WTC11 (cell line): ENCODE data around the gene ARL10. TPM values are rescaled to one million over a fixed set of nuclear protein-coding genes. Genes with fewer than 3 reads are reported as not detected.

Source experiments
- ATAC-seq: fragments of 200-7000 bp; cut with Tn5 transposase; 2 replicates; pipeline ENCODE4 v1.10.0; 2021; ENCODE audit warnings: mild to moderate bottlenecking, moderate library complexity
- CTCF ChIA-PET: fragments of 300-600 bp; sonication (Branson Sonifier 250); formaldehyde crosslinking; loops from one replicate; lab custom pipeline; 2021; ENCODE audit warnings: antibody characterized with exemption; lab: Charles Lee
- POLR2A ChIA-PET: fragments of 350-600 bp; sonication (Branson Sonifier 250); formaldehyde crosslinking; loops from one replicate; lab custom pipeline; 2021; ENCODE audit warnings: antibody characterized with exemption; lab: Charles Lee
- DNase-seq: peaks from one replicate; pipeline ENCODE4 v3.0.0; 2021; ENCODE audit warnings: low spot score
- H3K27ac Mint-ChIP-seq: 2 replicates; pipeline ENCODE4 v1.8.0; 2021; ENCODE audit warnings: mixed read lengths
- H3K27me3 Mint-ChIP-seq: 2 replicates; pipeline ENCODE4 v1.8.0; 2021; ENCODE audit warnings: low read depth, mild to moderate bottlenecking, moderate library complexity, mixed read lengths
- H3K36me3 Mint-ChIP-seq: 2 replicates; pipeline ENCODE4 v1.8.0; 2021; ENCODE audit warnings: mixed read lengths
- H3K4me1 Mint-ChIP-seq: 2 replicates; pipeline ENCODE4 v1.8.0; 2022; ENCODE audit warnings: mixed read lengths
- H3K4me3 Mint-ChIP-seq: 2 replicates; pipeline ENCODE4 v1.8.0; 2021; ENCODE audit warnings: mild to moderate bottlenecking, moderate library complexity, mixed read lengths
- H3K9me3 Mint-ChIP-seq: 2 replicates; pipeline ENCODE4 v1.8.0; 2021; ENCODE audit warnings: mixed read lengths
- CBFB ChIP-seq: sonication (generic); formaldehyde crosslinking; IDR thresholded peaks from 2 replicates; pipeline ENCODE4 v1.8.1; 2022; ENCODE audit warnings: mild to moderate bottlenecking, low read depth, missing genetic modification reagents
- CREM ChIP-seq: sonication (generic); formaldehyde crosslinking; IDR thresholded peaks from 2 replicates; pipeline ENCODE4 v1.8.1; 2022; ENCODE audit warnings: mild to moderate bottlenecking, missing genetic modification reagents, moderate library complexity
- EMX1 ChIP-seq: fragments of 250-450 bp; sonication (Bioruptor Pico); IDR thresholded peaks from 2 replicates; pipeline ENCODE4 v1.8.0; 2021; ENCODE audit warnings: mild to moderate bottlenecking
- FOXK1 ChIP-seq: sonication (generic); formaldehyde crosslinking; IDR thresholded peaks from 2 replicates; pipeline ENCODE4 v1.8.0; 2022; ENCODE audit warnings: mild to moderate bottlenecking, moderate library complexity, missing genetic modification reagents
- GRHL2 ChIP-seq: fragments of 250-450 bp; sonication (Bioruptor Pico); IDR thresholded peaks from 2 replicates; pipeline ENCODE4 v1.8.0; 2022; ENCODE audit warnings: mild to moderate bottlenecking, moderate library complexity; ENCODE audit not compliant: insufficient replicate concordance, severe bottlenecking
- IRF2 ChIP-seq: sonication (generic); formaldehyde crosslinking; IDR thresholded peaks from 2 replicates; pipeline ENCODE4 v1.8.0; 2022; ENCODE audit warnings: low read depth, missing genetic modification reagents, borderline replicate concordance
- JAZF1 ChIP-seq: fragments of 250-450 bp; sonication (Bioruptor Pico); IDR thresholded peaks from 2 replicates; pipeline ENCODE4 v1.9.0; 2021; ENCODE audit warnings: moderate library complexity, mild to moderate bottlenecking, inconsistent platforms
- MXD4 ChIP-seq: fragments of 250-450 bp; sonication (Bioruptor Pico); IDR thresholded peaks from 2 replicates; pipeline ENCODE4 v1.8.0; 2021; ENCODE audit warnings: mild to moderate bottlenecking, moderate library complexity, borderline replicate concordance
- OVOL2 ChIP-seq: fragments of 250-450 bp; sonication (Bioruptor Pico); IDR thresholded peaks from 2 replicates; pipeline ENCODE4 v1.9.0; 2021; ENCODE audit warnings: mild to moderate bottlenecking, borderline replicate concordance
- PRRX2 ChIP-seq: fragments of 250-450 bp; sonication (Bioruptor Pico); IDR thresholded peaks from 2 replicates; pipeline ENCODE4 v1.8.0; 2021; ENCODE audit warnings: mild to moderate bottlenecking
- SMAD4 ChIP-seq: sonication (generic); formaldehyde crosslinking; IDR thresholded peaks from 2 replicates; pipeline ENCODE4 v1.8.0; 2022; ENCODE audit warnings: mild to moderate bottlenecking, missing genetic modification reagents
- SOX15 ChIP-seq: fragments of 250-450 bp; sonication (Bioruptor Pico); IDR thresholded peaks from 2 replicates; pipeline ENCODE4 v1.9.0; 2021; ENCODE audit warnings: mild to moderate bottlenecking
- ZNF121 ChIP-seq: sonication (generic); formaldehyde crosslinking; IDR thresholded peaks from 2 replicates; pipeline ENCODE4 v1.8.0; 2023; ENCODE audit warnings: missing genetic modification reagents
- ZNF219 ChIP-seq: sonication (generic); formaldehyde crosslinking; IDR thresholded peaks from 2 replicates; pipeline ENCODE4 v1.8.0; 2023; ENCODE audit warnings: missing genetic modification reagents, mild to moderate bottlenecking, borderline replicate concordance
- ZNF423 ChIP-seq: fragments of 250-450 bp; sonication (Bioruptor Pico); IDR thresholded peaks from 2 replicates; pipeline ENCODE4 v2.1.2; 2022; ENCODE audit warnings: mild to moderate bottlenecking, moderate library complexity
- total RNA-seq: library from RNA; stranded (reverse); gene quantifications from 3 replicates; pipeline ENCODE4 v1.2.3, GENCODE V29; 2021
- TF ChIP-seq, protein P1 (sequence below): sonication (generic); formaldehyde crosslinking; IDR thresholded peaks from 2 replicates; pipeline ENCODE4 v1.8.1; 2023; ENCODE audit warnings: mild to moderate bottlenecking, missing genetic modification reagents
- TF ChIP-seq, protein P2 (sequence below): sonication (generic); formaldehyde crosslinking; IDR thresholded peaks from 2 replicates; pipeline ENCODE4 v1.8.0; 2022; ENCODE audit warnings: mild to moderate bottlenecking, missing genetic modification reagents
- TF ChIP-seq, protein P3 (sequence below): sonication (generic); formaldehyde crosslinking; IDR thresholded peaks from 2 replicates; pipeline ENCODE4 v1.8.1; 2023; ENCODE audit warnings: mild to moderate bottlenecking, missing genetic modification reagents, moderate library complexity

ARL10 gene
- total RNA-seq, 1 experiment from 2014 or later = 6.8 TPM

GRCh38 chr5:176355400-176356178, 9.7 kb upstream of the ARL10 start (continued):
- TF ChIP-seq, protein P1, sequence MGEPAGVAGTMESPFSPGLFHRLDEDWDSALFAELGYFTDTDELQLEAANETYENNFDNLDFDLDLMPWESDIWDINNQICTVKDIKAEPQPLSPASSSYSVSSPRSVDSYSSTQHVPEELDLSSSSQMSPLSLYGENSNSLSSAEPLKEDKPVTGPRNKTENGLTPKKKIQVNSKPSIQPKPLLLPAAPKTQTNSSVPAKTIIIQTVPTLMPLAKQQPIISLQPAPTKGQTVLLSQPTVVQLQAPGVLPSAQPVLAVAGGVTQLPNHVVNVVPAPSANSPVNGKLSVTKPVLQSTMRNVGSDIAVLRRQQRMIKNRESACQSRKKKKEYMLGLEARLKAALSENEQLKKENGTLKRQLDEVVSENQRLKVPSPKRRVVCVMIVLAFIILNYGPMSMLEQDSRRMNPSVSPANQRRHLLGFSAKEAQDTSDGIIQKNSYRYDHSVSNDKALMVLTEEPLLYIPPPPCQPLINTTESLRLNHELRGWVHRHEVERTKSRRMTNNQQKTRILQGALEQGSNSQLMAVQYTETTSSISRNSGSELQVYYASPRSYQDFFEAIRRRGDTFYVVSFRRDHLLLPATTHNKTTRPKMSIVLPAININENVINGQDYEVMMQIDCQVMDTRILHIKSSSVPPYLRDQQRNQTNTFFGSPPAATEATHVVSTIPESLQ = no peak
- TF ChIP-seq ZNF423 (CRISPR knock-in tag) = no peak

GRCh38 chr5:176356179-176356566, 9.1 kb upstream of the ARL10 start:
- H3K9me3 Mint-ChIP-seq = no peaks in the 10 kb centered on the region
- no peak for ATAC-seq
- DNase-seq = no peak
- H3K27ac Mint-ChIP-seq = no peak overlapping the region
- H3K4me3 Mint-ChIP-seq = no peak overlapping the region
- H3K4me1 Mint-ChIP-seq = peaks cover 5% of the 10 kb centered on the region
- peaks cover 60% of the 10 kb centered on the region for H3K36me3 Mint-ChIP-seq
- CTCF ChIA-PET = interaction anchor here (1.1 kb wide), 1 partner anchor 9 kb away, joined by 3 read pairs; no protein-coding TSS in a partner anchor
- H3K27me3 Mint-ChIP-seq = no peaks in the 10 kb centered on the region
- POLR2A ChIA-PET = no interaction called here
- no peak for TF ChIP-seq ZNF219

DNA sequence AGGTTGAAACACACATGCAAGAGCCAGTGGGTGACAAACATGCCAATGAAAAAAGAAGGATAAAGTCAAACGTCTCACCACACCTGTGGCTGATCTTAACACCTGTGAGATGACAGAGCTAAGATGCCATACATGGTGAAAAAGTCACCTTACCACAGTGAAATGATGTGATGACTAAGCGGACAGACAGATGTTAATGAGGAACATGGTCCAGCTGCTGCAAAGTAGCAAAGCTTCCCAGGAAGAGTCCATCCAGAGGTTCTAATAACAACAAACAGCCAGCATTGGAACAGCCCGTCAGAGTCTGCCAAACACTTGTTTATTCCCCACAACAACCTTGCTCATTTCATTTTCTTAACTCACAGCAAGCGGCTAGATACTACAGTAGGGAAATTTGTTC, 5.6 kb upstream of the ARL10 start:
- Mint-ChIP-seq H3K36me3 (peaks cover 30% of the 10 kb centered on the region), H3K27me3 (peaks cover 33% of the 10 kb centered on the region), H3K4me1 (peaks cover 9% of the 10 kb centered on the region), H3K9me3 (no peaks in the 10 kb centered on the region), H3K4me3 (peak overlapping the region; percentile 97), H3K27ac (no peak overlapping the region; the same call in 1 of the 2 replicates)
- ATAC-seq (no peak), DNase-seq (no peak)
- ChIA-PET CTCF (interaction anchor here (0.6 to 0.7 kb wide), 2 partner anchors 46 to 485 kb away, joined by 3 to 4 read pairs; no protein-coding TSS in a partner anchor), POLR2A (interaction anchor here (0.6 kb wide), 1 partner anchor 864 kb away, joined by 4 read pairs; no protein-coding TSS in a partner anchor)
- TF ChIP-seq, protein P2, sequence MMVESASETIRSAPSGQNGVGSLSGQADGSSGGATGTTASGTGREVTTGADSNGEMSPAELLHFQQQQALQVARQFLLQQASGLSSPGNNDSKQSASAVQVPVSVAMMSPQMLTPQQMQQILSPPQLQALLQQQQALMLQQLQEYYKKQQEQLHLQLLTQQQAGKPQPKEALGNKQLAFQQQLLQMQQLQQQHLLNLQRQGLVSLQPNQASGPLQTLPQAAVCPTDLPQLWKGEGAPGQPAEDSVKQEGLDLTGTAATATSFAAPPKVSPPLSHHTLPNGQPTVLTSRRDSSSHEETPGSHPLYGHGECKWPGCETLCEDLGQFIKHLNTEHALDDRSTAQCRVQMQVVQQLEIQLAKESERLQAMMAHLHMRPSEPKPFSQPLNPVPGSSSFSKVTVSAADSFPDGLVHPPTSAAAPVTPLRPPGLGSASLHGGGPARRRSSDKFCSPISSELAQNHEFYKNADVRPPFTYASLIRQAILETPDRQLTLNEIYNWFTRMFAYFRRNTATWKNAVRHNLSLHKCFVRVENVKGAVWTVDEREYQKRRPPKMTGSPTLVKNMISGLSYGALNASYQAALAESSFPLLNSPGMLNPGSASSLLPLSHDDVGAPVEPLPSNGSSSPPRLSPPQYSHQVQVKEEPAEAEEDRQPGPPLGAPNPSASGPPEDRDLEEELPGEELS (CRISPR knock-in tag) = no peak
- TF ChIP-seq FOXK1 (CRISPR knock-in tag) (no peak), IRF2 (CRISPR knock-in tag) (no peak), MXD4 (CRISPR knock-in tag) (no peak), PRRX2 (CRISPR knock-in tag) (no peak), SOX15 (CRISPR knock-in tag) (no peak), OVOL2 (CRISPR knock-in tag) (no peak), CBFB (CRISPR knock-in tag) (no peak), ZNF121 (CRISPR knock-in tag) (no peak), GRHL2 (CRISPR knock-in tag) (no peak), EMX1 (CRISPR knock-in tag) (no peak)

DNA sequence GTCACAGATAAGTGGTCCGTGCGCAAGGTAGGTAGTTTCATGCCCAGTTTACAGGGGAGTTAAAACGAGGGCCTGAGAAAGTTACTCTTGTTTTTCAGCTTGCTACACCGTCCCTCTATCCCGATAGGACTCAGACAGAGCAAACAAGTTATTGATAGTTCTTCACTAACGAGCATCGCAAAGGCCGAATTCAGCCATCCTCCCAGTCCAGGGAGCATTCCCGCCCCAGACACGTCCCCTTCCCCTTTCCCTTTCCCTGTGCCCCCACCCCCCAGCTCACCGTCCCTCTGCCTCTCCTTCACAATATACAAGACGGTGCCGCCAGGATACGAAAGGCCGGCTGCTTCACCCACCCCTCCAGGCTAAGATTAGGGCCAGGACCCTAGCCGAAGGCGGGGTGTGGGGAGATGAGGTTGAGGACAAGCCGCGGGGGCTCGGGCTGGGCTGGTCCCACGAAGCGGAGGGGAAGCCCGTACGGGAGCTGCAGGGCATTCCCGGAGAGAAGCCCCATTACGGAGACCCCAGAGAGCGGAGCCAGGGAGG, 4.3 kb upstream of the ARL10 start:
- peaks cover 26% of the 10 kb centered on the region for H3K36me3 Mint-ChIP-seq
- DNase-seq (no peak), ATAC-seq (peak; percentile 8; the same call in 1 of the 2 replicates)
- ChIA-PET CTCF (interaction anchor here (0.9 to 2.7 kb wide), 4 partner anchors 9 to 631 kb away, joined by 3 to 16 read pairs (median 6); partner anchors contain the start of gene FAF2), POLR2A (interaction anchor here (2.0 kb wide), 1 partner anchor 87 kb away, joined by 6 read pairs; the partner anchor contains the start of gene FAF2)
- H3K27ac Mint-ChIP-seq = no peak overlapping the region; the same call in 1 of the 2 replicates
- H3K4me1 Mint-ChIP-seq = peaks cover 9% of the 10 kb centered on the region
- H3K27me3 Mint-ChIP-seq = peaks cover 37% of the 10 kb centered on the region
- H3K4me3 Mint-ChIP-seq = peak overlapping the region; percentile 97
- H3K9me3 Mint-ChIP-seq = no peaks in the 10 kb centered on the region
- TF ChIP-seq, protein P3, sequence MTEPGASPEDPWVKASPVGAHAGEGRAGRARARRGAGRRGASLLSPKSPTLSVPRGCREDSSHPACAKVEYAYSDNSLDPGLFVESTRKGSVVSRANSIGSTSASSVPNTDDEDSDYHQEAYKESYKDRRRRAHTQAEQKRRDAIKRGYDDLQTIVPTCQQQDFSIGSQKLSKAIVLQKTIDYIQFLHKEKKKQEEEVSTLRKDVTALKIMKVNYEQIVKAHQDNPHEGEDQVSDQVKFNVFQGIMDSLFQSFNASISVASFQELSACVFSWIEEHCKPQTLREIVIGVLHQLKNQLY (CRISPR knock-in tag) = no peak
- TF ChIP-seq CREM (peak; percentile 17; the same call in 1 of the 2 replicates), JAZF1 (no peak), SMAD4 (CRISPR knock-in tag) (no peak)
